Epithelial cell of esophagus (primary cell): Measurements from ENCODE around the gene TNFRSF8.
"Not testable (repeated sequence)": the region's sequence is repeated elsewhere in the genome, so short reads cannot be mapped to it uniquely, and the experiment has no call there.

Experiments
- DNase-seq: peaks from one replicate; pipeline ENCODE4 v3.0.0; 2010; ENCODE audit warnings: low read depth
- H3K4me3 ChIP-seq: 2 replicates; pipeline ENCODE4 v1.5.1; 2011; ENCODE audit warnings: mild to moderate bottlenecking, low read length, control low read depth
- TF ChIP-seq, protein P1 (sequence below): IDR thresholded peaks from 2 replicates; pipeline ENCODE4 v1.5.1; 2011; ENCODE audit warnings: low read depth, mild to moderate bottlenecking, low read length, control low read depth, inconsistent platforms; ENCODE audit not compliant: insufficient read depth; ENCODE audit errors: missing control alignments

The TNFRSF8 gene

DNA sequence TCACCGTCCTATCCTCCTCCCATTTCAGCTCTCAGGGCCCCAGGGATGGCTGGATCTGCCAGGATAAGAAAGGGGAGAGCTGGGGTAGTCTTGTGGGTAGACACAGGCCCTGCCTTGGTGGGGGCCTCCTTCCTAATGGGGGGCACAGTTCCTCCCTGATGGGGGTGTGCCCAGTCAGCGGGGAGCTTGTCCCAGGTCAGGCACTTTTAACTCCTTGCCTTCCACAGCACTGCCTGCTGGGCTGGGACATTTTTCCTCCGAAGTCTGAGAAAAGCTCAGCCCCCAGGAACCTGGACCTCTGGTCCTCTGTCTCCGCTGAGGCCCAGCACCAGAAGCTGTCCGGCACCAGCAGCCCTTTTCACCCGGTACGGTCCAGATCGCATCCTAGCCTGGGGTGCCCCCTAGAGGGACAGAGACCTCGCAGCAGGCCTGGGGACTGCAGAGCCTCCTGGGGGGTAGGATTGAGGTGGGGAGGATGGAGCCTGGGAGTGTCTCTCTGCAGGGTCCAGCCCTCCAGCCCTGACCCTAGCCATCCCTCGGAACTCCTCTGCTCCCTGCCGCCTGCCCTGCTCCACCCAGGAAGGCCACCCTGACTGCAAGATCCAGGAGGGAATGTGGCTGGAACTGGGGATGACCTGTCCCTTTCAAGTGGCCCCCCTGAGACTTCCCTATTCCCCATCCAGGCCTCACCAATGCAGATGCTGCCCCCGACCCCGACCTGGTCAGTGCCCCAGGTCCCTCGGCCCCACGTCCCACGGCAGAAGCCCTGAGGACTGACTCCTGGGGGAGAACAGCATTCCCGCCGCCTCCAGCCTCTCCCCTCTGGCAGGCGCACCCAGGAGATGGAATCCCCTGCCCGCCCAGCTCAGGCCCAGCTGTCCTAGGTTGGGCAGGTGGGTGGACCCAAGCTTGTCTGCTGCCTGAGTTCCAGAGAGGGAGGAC lies 31.8 kb upstream of the TNFRSF8 start:
- TF ChIP-seq, protein P1, sequence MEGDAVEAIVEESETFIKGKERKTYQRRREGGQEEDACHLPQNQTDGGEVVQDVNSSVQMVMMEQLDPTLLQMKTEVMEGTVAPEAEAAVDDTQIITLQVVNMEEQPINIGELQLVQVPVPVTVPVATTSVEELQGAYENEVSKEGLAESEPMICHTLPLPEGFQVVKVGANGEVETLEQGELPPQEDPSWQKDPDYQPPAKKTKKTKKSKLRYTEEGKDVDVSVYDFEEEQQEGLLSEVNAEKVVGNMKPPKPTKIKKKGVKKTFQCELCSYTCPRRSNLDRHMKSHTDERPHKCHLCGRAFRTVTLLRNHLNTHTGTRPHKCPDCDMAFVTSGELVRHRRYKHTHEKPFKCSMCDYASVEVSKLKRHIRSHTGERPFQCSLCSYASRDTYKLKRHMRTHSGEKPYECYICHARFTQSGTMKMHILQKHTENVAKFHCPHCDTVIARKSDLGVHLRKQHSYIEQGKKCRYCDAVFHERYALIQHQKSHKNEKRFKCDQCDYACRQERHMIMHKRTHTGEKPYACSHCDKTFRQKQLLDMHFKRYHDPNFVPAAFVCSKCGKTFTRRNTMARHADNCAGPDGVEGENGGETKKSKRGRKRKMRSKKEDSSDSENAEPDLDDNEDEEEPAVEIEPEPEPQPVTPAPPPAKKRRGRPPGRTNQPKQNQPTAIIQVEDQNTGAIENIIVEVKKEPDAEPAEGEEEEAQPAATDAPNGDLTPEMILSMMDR = peak; percentile 49
- H3K4me3 ChIP-seq = no peak overlapping the region
- peak; percentile 29 for DNase-seq

DNA sequence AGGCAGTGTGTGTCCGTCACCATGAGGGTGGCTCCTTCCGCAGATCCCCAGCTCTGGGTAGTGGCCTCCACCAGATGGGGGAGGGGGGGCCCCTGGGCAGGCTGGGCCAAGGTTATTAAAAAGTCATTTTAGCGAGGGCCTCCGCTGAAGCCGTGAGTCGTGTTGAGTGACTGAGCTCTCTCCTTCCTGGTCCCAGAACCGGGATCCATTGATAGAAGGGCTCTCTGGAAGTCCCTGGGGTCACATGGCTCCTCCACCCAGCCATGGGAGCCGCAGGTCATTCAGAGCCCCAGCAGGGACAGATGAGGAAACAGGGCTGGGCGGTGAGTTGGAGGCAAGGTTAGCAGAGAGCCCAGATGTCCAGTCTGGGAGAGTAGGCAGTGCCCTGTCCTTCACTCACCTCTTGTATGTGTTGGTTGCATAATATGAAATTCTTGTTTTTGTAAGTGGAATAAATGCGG lies 30.9 kb upstream of the TNFRSF8 start:
- H3K4me3 ChIP-seq = no peak overlapping the region
- TF ChIP-seq, protein P1 = no peak
- DNase-seq = no peak

DNA sequence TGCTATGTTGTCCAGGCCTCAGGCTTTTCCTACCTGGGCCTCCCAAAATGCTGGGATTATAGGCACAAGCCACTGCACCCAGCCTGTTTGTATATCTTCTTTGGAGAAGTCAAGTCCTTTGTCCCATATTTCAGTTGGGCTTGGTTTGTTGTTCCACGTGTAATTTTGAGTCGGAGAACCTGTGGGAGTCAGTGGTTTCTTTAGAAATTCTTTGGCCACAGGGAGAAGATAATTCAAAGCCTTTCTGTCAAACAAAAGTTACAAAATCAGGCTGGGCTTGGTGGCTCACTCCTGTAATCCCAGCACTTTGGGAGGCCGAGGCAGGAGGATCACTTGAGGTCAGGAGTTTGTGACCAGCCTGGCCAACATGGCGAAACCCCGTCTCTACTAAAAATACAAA lies 29.7 kb upstream of the TNFRSF8 start:
- not testable (repeated sequence) for DNase-seq, H3K4me3 ChIP-seq

DNA sequence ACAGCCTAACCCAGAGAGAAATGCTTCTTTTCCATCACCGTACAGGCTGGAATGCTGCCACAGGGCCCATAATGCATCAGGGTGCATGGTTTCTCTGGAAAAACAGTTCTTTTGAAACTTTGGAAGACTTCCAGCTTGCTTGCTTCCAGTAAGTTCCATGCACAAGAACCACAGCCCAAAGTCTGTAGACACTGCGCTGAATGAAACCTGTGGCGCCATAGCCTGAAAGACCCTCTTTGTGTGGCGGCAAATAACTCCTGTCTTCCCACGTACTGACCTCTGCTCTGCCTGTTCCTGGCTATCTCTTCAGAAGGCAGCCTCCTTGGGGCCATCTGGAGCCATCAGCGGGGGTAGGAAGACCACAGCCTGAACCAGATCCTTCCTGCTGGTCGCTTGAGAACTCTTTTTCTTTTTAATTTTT lies 28.7 kb upstream of the TNFRSF8 start:
- TF ChIP-seq, protein P1 = no peak
- DNase-seq = no peak
- H3K4me3 ChIP-seq = no peak overlapping the region

DNA sequence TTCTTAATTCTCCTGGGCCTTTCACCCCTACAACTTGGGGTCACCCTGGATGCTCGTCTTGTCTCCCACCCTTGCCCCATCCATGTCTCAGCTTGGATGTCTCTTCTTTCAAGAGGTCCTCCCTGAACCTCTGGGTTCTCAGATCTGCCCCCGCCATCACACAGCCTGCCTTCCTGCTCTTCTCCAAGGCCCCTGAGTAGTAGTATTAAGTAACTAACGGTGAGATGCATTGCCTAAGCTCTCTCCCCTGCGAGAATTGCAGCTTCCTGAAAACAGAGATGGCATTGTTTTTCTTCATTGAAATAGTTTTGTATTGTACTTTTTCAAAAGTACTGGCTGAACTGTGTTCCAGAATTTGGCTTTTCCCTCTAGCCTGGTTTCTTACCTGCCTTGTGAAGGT lies 27.8 kb upstream of the TNFRSF8 start:
- no peak for DNase-seq
- TF ChIP-seq, protein P1 = no peak
- H3K4me3 ChIP-seq = no peak overlapping the region

DNA sequence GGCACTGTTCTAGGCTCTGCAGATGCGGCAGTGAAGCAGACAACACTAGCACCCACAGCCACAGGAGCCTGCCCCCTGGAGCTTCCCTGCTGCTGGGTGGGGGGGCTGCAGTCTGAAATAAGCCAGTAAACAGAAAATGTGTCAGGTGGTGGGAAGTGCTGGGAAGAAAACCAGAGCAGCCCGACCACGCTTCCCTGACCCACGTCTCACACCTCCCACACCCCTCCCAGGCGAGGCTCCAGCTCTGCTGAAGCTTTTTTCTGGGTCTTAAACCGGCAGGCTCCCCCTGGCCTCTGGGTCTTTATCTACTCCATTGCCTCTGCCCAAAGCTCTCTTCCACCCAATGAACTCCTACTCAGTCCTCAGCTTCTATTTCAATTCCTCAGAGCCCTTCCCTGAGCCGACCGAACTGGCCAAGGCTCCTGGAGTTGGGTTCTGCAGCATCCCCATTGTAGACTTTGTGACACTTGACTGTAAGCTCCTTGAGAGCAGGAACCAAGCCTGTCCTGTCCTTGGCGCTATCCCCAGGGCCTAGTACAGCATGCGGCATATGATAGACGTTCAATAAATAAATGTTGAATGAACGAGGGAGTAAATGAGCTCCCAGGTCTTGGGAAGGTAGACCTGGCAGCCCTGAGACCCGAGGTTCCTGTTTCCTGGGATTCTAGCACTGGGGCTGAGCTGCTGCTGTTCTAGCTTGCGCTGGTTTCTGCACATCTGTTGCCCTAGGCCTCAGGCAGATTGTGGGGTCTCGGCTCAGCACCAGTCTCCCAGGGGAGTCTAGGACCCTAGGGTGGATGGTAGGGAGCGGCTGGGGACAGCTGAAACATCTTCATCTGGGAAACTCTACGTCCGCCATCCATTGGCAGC lies 25.4 kb upstream of the TNFRSF8 start:
- H3K4me3 ChIP-seq = no peak overlapping the region
- no peak for DNase-seq
- TF ChIP-seq, protein P1 = no peak
